Measurements from ENCODE around the gene IL17B.

The IL17B gene

GRCh38 chr5:149380466-149381121 is 1.5 kb upstream of the IL17B start:
- DNase-seq (ENCODE audit: low read depth in 2 of 2, low spot score in 1 of 2), result no peak

- DNase-seq (ENCODE audit: low read depth in 2 of 2, low spot score in 1 of 2), result no peak
These were observed 804 bp upstream of the IL17B start for GRCh38 chr5:149379818-149380374.

- DNase-seq (ENCODE audit: low read depth in 2 of 2, low spot score in 1 of 2), result no peak
These were observed 761 bp downstream of the IL17B start for GRCh38 chr5:149378241-149378820.

- DNase-seq (ENCODE audit: low read depth in 2 of 2, low spot score in 1 of 2), result no peak
These were observed 2.2 kb downstream of the IL17B start for GRCh38 chr5:149376711-149377447.

GRCh38 chr5:149376104-149376503 is 3.0 kb downstream of the IL17B start:
- DNase-seq (ENCODE audit: low read depth in 2 of 2, low spot score in 1 of 2), result no peak

- no peak for DNase-seq (ENCODE audit: low read depth in 2 of 2, low spot score in 1 of 2)
These were observed 3.7 kb downstream of the IL17B start for GRCh38 chr5:149375434-149375833.

- DNase-seq (ENCODE audit: low read depth in 2 of 2, low spot score in 1 of 2), result no peak
These were observed 4.3 kb downstream of the IL17B start for GRCh38 chr5:149374801-149375200.

GRCh38 chr5:149374303-149374702 is 4.8 kb downstream of the IL17B start:
- no peak for DNase-seq (ENCODE audit: low read depth in 2 of 2, low spot score in 1 of 2)

GRCh38 chr5:149372932-149373331 is 6.2 kb downstream of the IL17B start:
- no peak for DNase-seq (ENCODE audit: low read depth in 2 of 2, low spot score in 1 of 2)

- DNase-seq (ENCODE audit: low read depth in 2 of 2, low spot score in 1 of 2), result no peak
These were observed 6.9 kb downstream of the IL17B start for GRCh38 chr5:149372076-149372795.

GRCh38 chr5:149371296-149371962 is 7.7 kb downstream of the IL17B start:
- peak; percentile 30 to 34 for DNase-seq (ENCODE audit: low read depth in 2 of 2, low spot score in 1 of 2)

GRCh38 chr5:149370878-149371277 is 8.2 kb downstream of the IL17B start:
- no peak for DNase-seq (ENCODE audit: low read depth in 2 of 2, low spot score in 1 of 2)

- DNase-seq (ENCODE audit: low read depth in 2 of 2, low spot score in 1 of 2), result no peak
These were observed 11.0 kb downstream of the IL17B start for GRCh38 chr5:149367972-149368645.

GRCh38 chr5:149367249-149367971 is 11.7 kb downstream of the IL17B start:
- no peak for DNase-seq (ENCODE audit: low read depth in 2 of 2, low spot score in 1 of 2)

- no peak for DNase-seq (ENCODE audit: low read depth in 2 of 2, low spot score in 1 of 2)
These were observed 12.8 kb downstream of the IL17B start for GRCh38 chr5:149366169-149366729.

GRCh38 chr5:149365418-149365817 is 13.7 kb downstream of the IL17B start:
- no peak for DNase-seq (ENCODE audit: low read depth in 2 of 2, low spot score in 1 of 2)

- DNase-seq (ENCODE audit: low read depth in 2 of 2, low spot score in 1 of 2), result no peak
These were observed 14.4 kb downstream of the IL17B start for GRCh38 chr5:149364719-149365118.

GRCh38 chr5:149363936-149364335 is 15.2 kb downstream of the IL17B start:
- DNase-seq (ENCODE audit: low read depth in 2 of 2, low spot score in 1 of 2), result no peak

- DNase-seq (ENCODE audit: low read depth in 2 of 2, low spot score in 1 of 2), result no peak
These were observed 15.7 kb downstream of the IL17B start for GRCh38 chr5:149363358-149363757.
